K562 (cell line): ENCODE measurements around the gene ZGLP1. TPM values are rescaled to one million over a fixed set of nuclear protein-coding genes. Genes with fewer than 3 reads are reported as not detected.
A peak's percentile ranks its signal among the peaks of the same experiment; 100 is the strongest.

Experiments
- DLX4 ChIP-seq: fragments of 250-450 bp; sonication (Bioruptor Pico); IDR thresholded peaks from 2 replicates; pipeline ENCODE4 v1.6.1; 2021; ENCODE audit warnings: mild to moderate bottlenecking
- FOXA3 ChIP-seq, 2 experiments: fragments of 450-650 bp in 1 of 2; sonication (generic) in 1 of 2; formaldehyde crosslinking; IDR thresholded peaks in 1 of 2; conservative IDR thresholded peaks in 1 of 2; 2 replicates each; pipeline versions ENCODE4 v1.4.0 to v1.8.0; 2020 to 2022; ENCODE audit warnings: mild to moderate bottlenecking in 2 of 2, missing genetic modification reagents in 1 of 2
- HES1 ChIP-seq: fragments of 450-650 bp; IDR thresholded peaks from 2 replicates; pipeline ENCODE4 v1.6.1; 2016; ENCODE audit warnings: low read depth, mild to moderate bottlenecking, moderate library complexity
- NFATC3 ChIP-seq: fragments of 450-650 bp; IDR thresholded peaks from 2 replicates; pipeline ENCODE4 v1.6.1; 2017; ENCODE audit warnings: mild to moderate bottlenecking
- PBX2 ChIP-seq, 2 experiments: IDR thresholded peaks in 1 of 2; conservative IDR thresholded peaks in 1 of 2; 2 replicates each; pipeline ENCODE4 v1.6.1; 2016; ENCODE audit warnings: low read depth in 2 of 2, mild to moderate bottlenecking in 1 of 2, missing compliant biosample characterization in 1 of 2, missing genetic modification characterization in 1 of 2, moderate library complexity in 1 of 2
- POLR2H ChIP-seq: IDR thresholded peaks from 2 replicates; pipeline ENCODE4 v1.6.1; 2016; ENCODE audit warnings: missing genetic modification characterization, low read depth, mild to moderate bottlenecking, control low read depth, missing compliant biosample characterization, moderate library complexity
- SP1 ChIP-seq: sonication (generic); formaldehyde crosslinking; IDR thresholded peaks from 2 replicates; pipeline ENCODE4 v1.8.1; 2022; ENCODE audit warnings: mild to moderate bottlenecking, missing genetic modification reagents
- ZBTB40 ChIP-seq, 2 experiments: fragments of 450-650 bp in 1 of 2; sonication (generic) in 1 of 2; formaldehyde crosslinking in 1 of 2; IDR thresholded peaks; 2 replicates each; pipeline versions ENCODE4 v1.7.1 to v1.9.0; 2016 to 2022; ENCODE audit warnings: inconsistent platforms in 1 of 2, mild to moderate bottlenecking in 1 of 2, missing genetic modification reagents in 1 of 2
- ZKSCAN8 ChIP-seq: fragments of 200-800 bp; sonication (Bioruptor generic); IDR thresholded peaks from 2 replicates; pipeline ENCODE4 v1.6.1; 2016; ENCODE audit warnings: missing genetic modification characterization, missing compliant biosample characterization
- polyA plus RNA-seq, 8 experiments: library from polyadenylated mRNA; depleted of rRNA in 4 of 8; stranded (reverse) in 5 of 8; unstranded in 3 of 8; fragments of >200 nt; fragmentation: Nextera tagmentation in 2 of 8; fragmentation: Illumina TruSeq in 1 of 8; extraction: Ambion mirVana in 2 of 8; extraction: Trizol in 1 of 8; gene quantifications; 2 replicates each; pipeline versions ENCODE4 v1.2.1 to v1.2.3, GENCODE V29; 2011 to 2014; ENCODE audit warnings: inconsistent platforms in 1 of 8, missing spikeins in 1 of 8
- total RNA-seq, 7 experiments: library from RNA; depleted of rRNA in 6 of 7; stranded (reverse); fragments of >200 nt in 6 of 7; fragmentation: Illumina TruSeq in 2 of 7; extraction: Trizol in 2 of 7; gene quantifications; 2 replicates each; pipeline versions ENCODE4 v1.2.1 to v1.2.3, GENCODE V29; 2011 to 2021; ENCODE audit warnings: low replicate concordance in 1 of 7

ZGLP1 gene
- total and polyA plus RNA-seq, 9 of the 15 experiments (the other 6 are each of a cell fraction or from before 2014, with no cell fraction given), result 0.24 to 4.5 (median 2.2) TPM

GRCh38 chr19:10286803-10287737 lies 22.5 kb downstream of the ZGLP1 start, which contains the start of gene ICAM4 (continued):
- TF ChIP-seq HES1 (0 out of 2 replicates have a peak, but pooled peaks have one; percentile 55), SP1 (CRISPR knock-in tag) (peak; percentile 44; the same call in 1 of the 2 replicates), ZKSCAN8 (CRISPR knock-in tag) (no peak), FOXA3 (CRISPR knock-in tag; conservative IDR thresholded peaks at IDR 0.05 in 1 of 2, IDR thresholded peaks at IDR 0.05 in 1 of 2) (peak in 1 of 2 experiments; percentile 69; a peak in 1 of 4 replicates), POLR2H (tag) (peak; percentile 77), PBX2 (CRISPR knock-in tag; IDR thresholded peaks at IDR 0.05; ENCODE audit: low read depth) (no peak), PBX2 (tag; conservative IDR thresholded peaks at IDR 0.05; ENCODE audit: low read depth) (no peak), NFATC3 (no peak), DLX4 (CRISPR knock-in tag) (no peak), ZBTB40 (IDR thresholded peaks at IDR 0.05) (0 out of 2 replicates have a peak, but pooled peaks have one; percentile 9), ZBTB40 (CRISPR knock-in tag; IDR thresholded peaks at IDR 0.05) (no peak)
